Activated CD8-positive, alpha-beta memory T cell treated with anti-CD3 and anti-CD28 coated beads for 4 hours (primary cell): Measurements from ENCODE around the gene NPIPA7.
"Not testable (repeated sequence)": the region's sequence is repeated elsewhere in the genome, so short reads cannot be mapped to it uniquely, and the experiment has no call there.

Source experiments
- DNase-seq, 2 donors: peaks; one replicate each; pipeline ENCODE4 v3.0.0-alpha.2; 2020; ENCODE audit warnings: low read depth in 2 of 2

NPIPA7 gene

GRCh38 chr16:16417914-16418544 lies 39.1 kb downstream of the NPIPA7 start:
- DNase-seq: not testable (repeated sequence)

GRCh38 chr16:16420515-16420914 lies 41.6 kb downstream of the NPIPA7 start:
- not testable (repeated sequence) for DNase-seq

GRCh38 chr16:16425146-16425545 lies 46.2 kb downstream of the NPIPA7 start:
- DNase-seq: not testable (repeated sequence)

GRCh38 chr16:16431135-16431534 lies 52.2 kb downstream of the NPIPA7 start:
- DNase-seq: not testable (repeated sequence)

GRCh38 chr16:16434711-16435110 lies 55.8 kb downstream of the NPIPA7 start:
- DNase-seq: not testable (repeated sequence)

- not testable (repeated sequence) for DNase-seq
Observed at GRCh38 chr16:16441401-16441800, 62.5 kb downstream of the NPIPA7 start.
